Right cardiac atrium (tissue), 5 donors: ENCODE measurements around the gene AHCTF1. TPM values are rescaled to one million over a fixed set of nuclear protein-coding genes. Genes with fewer than 3 reads are reported as not detected.

Experiments
- ATAC-seq, 2 donors: fragments of 200-7000 bp; cut with Tn5 transposase; one replicate each; pipeline versions ENCODE4 v1.8.0 to v1.9.1; 2020; ENCODE audit warnings: moderate library complexity in 2 of 2, mild to moderate bottlenecking in 1 of 2
- DNase-seq, 3 donors: peaks; one replicate each; pipeline ENCODE4 v3.0.0-alpha.2; 2020
- H3K27ac ChIP-seq: one replicate; pipeline ENCODE4 v1.5.1; 2013; ENCODE audit warnings: mild to moderate bottlenecking, low read length, control low read depth, moderate library complexity
- H3K27me3 ChIP-seq: one replicate; pipeline ENCODE4 v1.6.1; 2013; ENCODE audit not compliant: control insufficient read depth, insufficient read depth
- H3K4me1 ChIP-seq: one replicate; pipeline ENCODE4 v1.6.1; 2013; ENCODE audit warnings: low read length; ENCODE audit not compliant: control insufficient read depth, insufficient read depth
- H3K4me3 ChIP-seq: one replicate; pipeline ENCODE4 v1.5.1; 2013; ENCODE audit warnings: low read length, control low read depth
- H3K9me3 ChIP-seq: one replicate; pipeline ENCODE4 v1.6.1; 2013; ENCODE audit warnings: low read length; ENCODE audit not compliant: control insufficient read depth
- WGBS: extraction: QIAGEN DNeasy Blood & Tissue Kit; methylation state at CpG from one replicate; pipeline ENCODE4 v1.1.7; 2013; 5-methylcytosine and 5-hydroxymethylcytosine counted together
- intact Hi-C, 4 donors: fragments of 100-400 bp; cut with DNase I; formaldehyde crosslinking; loops; one replicate each; pipeline versions ENCODE4 v1.11.0 to v1.14.0; 2022 to 2023
- polyA plus RNA-seq: library from polyadenylated mRNA; stranded (reverse); fragments of 200-250 nt; gene quantifications from one replicate; pipeline ENCODE4 v1.2.3, GENCODE V29; 2013
- total RNA-seq, 4 donors: library from RNA; stranded (reverse); fragmentation: NEBNext Ultra II Directional; extraction: Animal tissue kit (Norgen Biotek cat#: 25700); gene quantifications; one replicate each; pipeline ENCODE4 v1.2.1, GENCODE V29; 2021
- donor health status: healthy with polysubstance abuse.
- donor health status: DM: no; HTN: yes; CAD: no.
- donor health status: DM: no; HTN: no; CAD: no.
- donor health status: DM: no; HTN: yes; CAD: no; lungs with severe emphysema.
- donor health status: DM: yes; HTN: yes; CAD: no.

AHCTF1 gene
- total and polyA plus RNA-seq, 5 donors: 7.8 to 24.3 (median 20.2) TPM

GRCh38 chr1:246949956-246950355, 18.2 kb upstream of the AHCTF1 start:
- no peak for ATAC-seq
- no peak overlapping the region for H3K27ac ChIP-seq
- no peak for DNase-seq
- intact Hi-C loops: no loop called here
- WGBS: 85% methylated on average over 3 of the region's 3 CpGs
- H3K4me3 ChIP-seq: no peak overlapping the region
- H3K4me1 ChIP-seq: no peaks in the 10 kb centered on the region
- no peaks in the 10 kb centered on the region for H3K27me3 ChIP-seq
- H3K9me3 ChIP-seq: no peaks in the 10 kb centered on the region

- intact Hi-C loops: no loop called here
- H3K27ac ChIP-seq: peak overlapping the region; percentile 87
Measured at GRCh38 chr1:246947255-246947654, 15.5 kb upstream of the AHCTF1 start.

GRCh38 chr1:246946366-246946765, 14.6 kb upstream of the AHCTF1 start:
- H3K9me3 ChIP-seq: no peaks in the 10 kb centered on the region
- no peak for ATAC-seq
- no peak overlapping the region for H3K27ac ChIP-seq
- intact Hi-C loops: no loop called here
- WGBS: 91% methylated on average over 6 of the region's 6 CpGs
- no peaks in the 10 kb centered on the region for H3K4me1 ChIP-seq
- DNase-seq: no peak
- H3K4me3 ChIP-seq: no peak overlapping the region
- no peaks in the 10 kb centered on the region for H3K27me3 ChIP-seq

More at GRCh38 chr1:246947255-246947654, 15.5 kb upstream of the AHCTF1 start:
- WGBS: 58% methylated on average over 7 of the region's 7 CpGs
- Histone ChIP-seq H3K27me3 (no peaks in the 10 kb centered on the region), H3K4me1 (no peaks in the 10 kb centered on the region), H3K9me3 (no peaks in the 10 kb centered on the region), H3K4me3 (no peak overlapping the region)
- DNase-seq (peak; percentile 65 to 85 (median 75)), ATAC-seq (peak; percentile 95 to 99)

- WGBS: 56% methylated on average over 1 of the region's 1 CpG
- intact Hi-C loops: no loop called here
- no peak for DNase-seq
- Histone ChIP-seq H3K4me3 (no peak overlapping the region), H3K27ac (no peak overlapping the region), H3K27me3 (no peaks in the 10 kb centered on the region), H3K4me1 (no peaks in the 10 kb centered on the region), H3K9me3 (no peaks in the 10 kb centered on the region)
- no peak for ATAC-seq
Measured at GRCh38 chr1:246934765-246935164, 3.0 kb upstream of the AHCTF1 start.

- Histone ChIP-seq H3K9me3 (no peaks in the 10 kb centered on the region), H3K4me3 (no peak overlapping the region), H3K27ac (no peak overlapping the region), H3K27me3 (no peaks in the 10 kb centered on the region), H3K4me1 (no peaks in the 10 kb centered on the region)
- DNase-seq (no peak), ATAC-seq (no peak)
- intact Hi-C loops: no loop called here
- WGBS: 81% methylated on average over 2 of the region's 2 CpGs
Measured at GRCh38 chr1:246933893-246934292, 2.1 kb upstream of the AHCTF1 start.

- Histone ChIP-seq H3K4me3 (peak overlapping the region; percentile 74), H3K4me1 (no peaks in the 10 kb centered on the region), H3K9me3 (no peaks in the 10 kb centered on the region), H3K27ac (no peak overlapping the region), H3K27me3 (no peaks in the 10 kb centered on the region)
- DNase-seq (no peak), ATAC-seq (no peak)
- intact Hi-C loops: no loop called here
- WGBS: 8% methylated on average over 8 of the region's 8 CpGs
Measured at GRCh38 chr1:246932366-246932700, 585 bp upstream of the AHCTF1 start.

GRCh38 chr1:246930830-246931548, 759 bp downstream of the AHCTF1 start:
- H3K9me3 ChIP-seq: no peaks in the 10 kb centered on the region
- H3K27me3 ChIP-seq: no peaks in the 10 kb centered on the region
- WGBS: under 1% methylated on average over 76 of the region's 76 CpGs
- ATAC-seq (peak; percentile 13 to 25), DNase-seq (peak; percentile 69 to 86 (median 83))
- intact Hi-C loops: no loop called here
- peak overlapping the region; percentile 93 for H3K27ac ChIP-seq
- peak overlapping the region; percentile 74 for H3K4me3 ChIP-seq
- H3K4me1 ChIP-seq: no peaks in the 10 kb centered on the region

GRCh38 chr1:246925997-246926626, 5.6 kb downstream of the AHCTF1 start:
- 96% methylated on average over 6 of the region's 6 CpGs for WGBS
- no peaks in the 10 kb centered on the region for H3K9me3 ChIP-seq
- no peak overlapping the region for H3K27ac ChIP-seq
- no peak for ATAC-seq
- no peak overlapping the region for H3K4me3 ChIP-seq
- peaks cover 7% of the 10 kb centered on the region for H3K4me1 ChIP-seq
- no peak for DNase-seq
- H3K27me3 ChIP-seq: no peaks in the 10 kb centered on the region
- intact Hi-C loops: no loop called here

GRCh38 chr1:246923900-246924299, 7.8 kb downstream of the AHCTF1 start:
- H3K27ac ChIP-seq: peak overlapping the region; percentile 30
- 61% methylated on average over 3 of the region's 3 CpGs for WGBS
- no peaks in the 10 kb centered on the region for H3K27me3 ChIP-seq
- intact Hi-C loops: no loop called here
- no peaks in the 10 kb centered on the region for H3K9me3 ChIP-seq
- H3K4me3 ChIP-seq: no peak overlapping the region
- ATAC-seq (no peak), DNase-seq (no peak)
- H3K4me1 ChIP-seq: peaks cover 7% of the 10 kb centered on the region

GRCh38 chr1:246923482-246923881, 8.3 kb downstream of the AHCTF1 start:
- DNase-seq: no peak
- H3K9me3 ChIP-seq: no peaks in the 10 kb centered on the region
- no peaks in the 10 kb centered on the region for H3K27me3 ChIP-seq
- peak in 1 of 2 donors; percentile 40 for ATAC-seq
- H3K4me1 ChIP-seq: peaks cover 7% of the 10 kb centered on the region
- WGBS: 82% methylated on average over 5 of the region's 5 CpGs
- H3K27ac ChIP-seq: peak overlapping the region; percentile 30
- H3K4me3 ChIP-seq: no peak overlapping the region
- intact Hi-C loops: no loop called here

GRCh38 chr1:246921481-246921880, 10.3 kb downstream of the AHCTF1 start:
- H3K4me1 ChIP-seq: peaks cover 7% of the 10 kb centered on the region
- no peak overlapping the region for H3K27ac ChIP-seq
- intact Hi-C loops: no loop called here
- 80% methylated on average over 3 of the region's 3 CpGs for WGBS
- no peak for ATAC-seq
- no peaks in the 10 kb centered on the region for H3K9me3 ChIP-seq
- no peaks in the 10 kb centered on the region for H3K27me3 ChIP-seq
- no peak for DNase-seq
- no peak overlapping the region for H3K4me3 ChIP-seq
